Pericardium fibroblast (primary cell): ENCODE measurements around the gene ANKFN1. TPM values are rescaled to one million over a fixed set of nuclear protein-coding genes. Genes with fewer than 3 reads are reported as not detected.

Experiments
- total RNA-seq: library from RNA; depleted of rRNA; stranded (reverse); fragments of >200 nt; gene quantifications from 2 replicates; pipeline ENCODE4 v1.2.3, GENCODE V29; 2015

The ANKFN1 gene, protein sequence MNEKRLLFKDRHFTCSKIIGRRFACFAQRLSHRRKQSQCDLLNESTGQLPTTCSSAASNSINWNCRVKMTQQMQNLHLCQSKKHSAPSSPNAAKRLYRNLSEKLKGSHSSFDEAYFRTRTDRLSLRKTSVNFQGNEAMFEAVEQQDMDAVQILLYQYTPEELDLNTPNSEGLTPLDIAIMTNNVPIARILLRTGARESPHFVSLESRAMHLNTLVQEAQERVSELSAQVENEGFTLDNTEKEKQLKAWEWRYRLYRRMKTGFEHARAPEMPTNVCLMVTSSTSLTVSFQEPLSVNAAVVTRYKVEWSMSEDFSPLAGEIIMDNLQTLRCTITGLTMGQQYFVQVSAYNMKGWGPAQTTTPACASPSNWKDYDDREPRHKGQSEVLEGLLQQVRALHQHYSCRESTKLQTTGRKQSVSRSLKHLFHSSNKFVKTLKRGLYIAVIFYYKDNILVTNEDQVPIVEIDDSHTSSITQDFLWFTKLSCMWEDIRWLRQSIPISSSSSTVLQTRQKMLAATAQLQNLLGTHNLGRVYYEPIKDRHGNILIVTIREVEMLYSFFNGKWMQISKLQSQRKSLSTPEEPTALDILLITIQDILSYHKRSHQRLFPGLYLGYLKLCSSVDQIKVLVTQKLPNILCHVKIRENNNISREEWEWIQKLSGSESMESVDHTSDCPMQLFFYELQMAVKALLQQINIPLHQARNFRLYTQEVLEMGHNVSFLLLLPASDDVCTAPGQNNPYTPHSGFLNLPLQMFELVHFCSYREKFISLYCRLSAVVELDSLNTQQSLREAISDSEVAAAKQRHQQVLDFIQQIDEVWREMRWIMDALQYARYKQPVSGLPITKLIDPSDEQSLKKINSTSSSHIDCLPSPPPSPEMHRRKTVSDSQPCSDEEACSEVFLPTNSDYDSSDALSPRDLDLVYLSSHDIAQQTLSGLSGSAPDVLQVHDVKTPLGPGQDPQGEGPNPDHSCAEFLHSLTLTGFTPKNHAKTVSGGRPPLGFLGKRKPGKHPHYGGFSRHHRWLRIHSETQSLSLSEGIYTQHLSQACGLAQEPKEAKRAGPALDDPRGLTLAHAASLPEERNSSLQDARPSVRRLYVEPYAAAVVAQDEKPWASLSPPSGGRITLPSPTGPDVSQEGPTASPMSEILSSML
- total RNA-seq, result not detected in 2 replicates

DNA sequence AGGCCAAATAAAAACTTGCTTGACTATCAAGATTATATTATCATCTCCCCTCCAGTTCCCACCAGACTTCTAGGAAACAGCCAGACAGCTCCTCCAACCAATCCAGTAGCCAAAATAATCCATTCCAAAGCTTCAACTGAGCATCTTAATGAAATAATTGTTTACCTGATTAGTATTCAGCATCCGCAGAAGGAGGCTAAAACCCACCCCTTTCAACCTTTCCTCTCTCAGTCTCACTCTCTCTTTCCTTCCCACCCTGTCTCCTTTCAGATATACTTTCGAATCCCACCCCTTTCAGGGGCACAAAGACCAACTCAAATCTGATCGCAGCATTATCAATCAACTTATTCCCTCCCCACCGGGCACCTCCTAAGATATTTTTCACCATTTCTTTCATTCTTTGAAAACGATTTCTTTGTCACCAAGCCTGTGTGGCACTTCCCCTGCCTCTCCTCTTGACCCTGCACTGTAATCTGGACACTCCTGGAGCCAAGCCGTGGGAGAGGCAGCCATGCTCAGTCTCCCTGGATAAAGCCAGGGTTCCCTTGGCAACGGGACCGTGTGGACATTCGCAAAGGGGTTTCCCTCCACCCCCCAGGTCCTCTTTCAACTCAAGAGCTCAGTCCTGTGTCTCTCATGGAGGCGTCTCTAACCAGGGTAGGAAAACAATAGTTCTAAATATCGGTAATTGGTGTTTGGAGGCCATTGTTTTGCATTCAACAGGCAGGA, at the start of gene ANKFN1:
ANKFN1 (plus strand) TSS at position 602 of the 729 bp plus-strand sequence. CDS start 59,193 bp downstream, outside the sequence.

